Suppressor macrophage treated with lipopolysaccharide for 1 hour (primary cell): Measurements from ENCODE around the gene INPP4B.

ENCODE experiments used
- DNase-seq, 3 donors: peaks; one replicate each; pipeline ENCODE4 v3.0.0-alpha.2; 2020 to 2022

INPP4B gene

DNA sequence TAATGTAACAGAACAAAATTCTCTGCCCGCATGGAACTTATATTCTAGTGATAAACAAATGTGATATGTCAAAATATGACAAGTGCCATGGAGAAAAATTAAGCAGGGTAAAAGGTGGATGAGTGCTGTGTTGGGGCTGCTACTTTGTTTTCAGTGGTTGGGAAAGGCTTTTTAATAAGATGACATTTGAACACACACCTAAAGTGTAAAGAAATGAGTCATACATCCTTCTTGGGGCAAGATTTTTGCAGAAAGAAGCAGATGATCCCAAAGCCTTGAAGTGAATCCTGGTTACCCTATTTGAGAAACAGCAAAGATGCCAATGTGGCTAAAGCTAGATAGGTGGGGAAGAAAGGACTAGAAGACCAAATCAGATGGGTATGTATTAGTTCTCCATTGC lies 564.1 kb downstream of the INPP4B start:
- no peak for DNase-seq

DNA sequence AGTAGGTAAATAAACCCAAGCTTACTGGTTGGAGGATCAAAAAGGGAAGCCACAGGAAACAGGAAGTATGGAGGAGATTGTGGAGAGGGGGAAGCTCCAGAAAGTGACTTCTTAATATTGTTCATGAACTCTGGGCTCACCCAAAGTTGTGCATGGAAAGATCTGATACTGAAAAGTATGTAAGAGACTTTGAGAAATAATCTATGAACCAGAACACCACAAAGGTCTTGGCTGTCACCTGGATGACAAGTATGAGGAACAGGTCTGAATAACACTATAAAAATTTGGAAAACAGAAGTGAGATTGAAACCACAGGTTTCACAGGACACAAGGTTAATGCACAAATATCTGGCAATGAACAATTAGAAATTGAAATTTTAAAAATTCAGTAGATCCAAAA lies 567.4 kb downstream of the INPP4B start:
- DNase-seq, result peak in 1 of 3 donors; percentile 6

DNA sequence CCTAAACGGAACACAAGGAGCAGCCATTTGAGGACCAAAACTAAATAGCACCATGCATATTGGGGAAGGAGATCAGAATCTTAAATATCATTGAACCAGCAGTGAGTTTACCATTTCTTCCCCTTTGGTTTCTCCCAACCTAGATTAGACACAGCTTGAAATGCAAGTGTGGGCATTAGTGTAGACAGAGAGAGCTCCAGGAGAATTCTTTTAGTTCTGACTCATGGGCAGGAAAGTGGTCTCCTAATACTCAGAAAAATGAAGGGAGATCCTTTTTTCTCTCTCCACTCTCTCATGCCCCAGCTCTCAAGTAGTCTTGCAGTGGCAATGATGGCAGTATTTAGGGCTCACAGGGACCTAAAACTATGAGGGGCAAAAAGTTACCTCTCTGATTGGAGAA lies 567.9 kb downstream of the INPP4B start:
- DNase-seq, result no peak

GRCh38 chr4:142274137-142274536 lies 572.0 kb downstream of the INPP4B start:
- no peak for DNase-seq

DNA sequence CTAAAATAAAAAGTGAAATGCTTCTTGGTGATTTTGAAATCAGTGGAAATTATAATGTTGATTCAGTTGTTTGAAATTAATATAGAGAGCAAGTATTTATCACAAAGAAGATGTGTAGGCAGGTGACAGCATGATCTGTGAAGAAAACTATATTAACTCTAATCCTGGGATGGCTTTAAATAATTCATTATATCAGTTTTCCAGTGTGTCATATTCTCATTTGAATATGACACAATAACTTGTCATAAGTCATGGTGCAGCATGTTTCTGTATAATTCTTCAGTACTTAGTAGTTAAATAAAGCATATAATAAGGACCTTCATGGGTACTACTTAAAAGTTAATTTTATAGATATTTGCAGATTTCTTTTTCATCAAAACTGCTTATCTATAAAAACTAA lies 573.6 kb downstream of the INPP4B start:
- DNase-seq, result no peak

- no peak for DNase-seq
These were observed 574.3 kb downstream of the INPP4B start for GRCh38 chr4:142271832-142272231.

- DNase-seq, result no peak
These were observed 579.0 kb downstream of the INPP4B start for GRCh38 chr4:142267101-142267500.

DNA sequence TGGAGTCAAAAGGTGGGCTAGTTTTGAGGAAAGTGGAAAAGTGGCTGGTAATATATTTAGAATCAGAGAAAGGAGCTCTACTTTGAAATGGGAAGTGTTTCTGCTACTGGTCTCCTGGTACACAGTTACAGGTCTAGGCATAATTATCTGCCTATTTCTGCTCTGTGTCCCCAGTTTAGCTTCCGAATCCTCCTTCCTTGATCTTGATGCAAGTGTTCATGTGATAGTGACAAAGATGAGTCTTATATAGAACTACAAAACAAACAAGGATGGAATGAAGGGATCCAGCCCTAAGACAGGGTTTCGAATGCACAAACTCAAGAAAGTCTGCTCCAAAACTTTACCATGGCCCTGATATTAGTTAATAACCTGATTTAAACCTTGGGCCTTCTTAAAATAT lies 580.2 kb downstream of the INPP4B start:
- DNase-seq, result no peak

- DNase-seq, result peak in 1 of 3 donors; percentile 2
These were observed 580.6 kb downstream of the INPP4B start for GRCh38 chr4:142265536-142265935.

- no peak for DNase-seq
These were observed 581.1 kb downstream of the INPP4B start for GRCh38 chr4:142264961-142265360.

DNA sequence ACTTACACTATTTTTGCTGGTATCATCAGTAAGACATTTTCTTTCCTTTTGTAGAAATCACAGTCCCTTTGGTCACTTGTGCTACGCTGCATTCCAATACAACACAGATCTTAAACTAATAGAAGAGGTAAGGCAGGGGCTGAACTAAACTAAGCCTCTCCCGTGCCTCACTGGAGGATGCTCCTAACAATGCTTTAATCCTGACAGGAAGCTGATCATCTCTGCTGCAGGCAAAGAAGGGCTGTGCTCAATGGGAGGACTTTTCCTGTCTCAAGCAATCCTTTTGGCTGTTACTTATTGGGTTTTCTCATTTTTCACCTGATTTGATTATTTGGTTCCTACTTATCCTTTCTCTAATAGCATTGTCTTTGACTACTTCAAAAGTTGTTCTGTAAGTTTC lies 583.1 kb downstream of the INPP4B start:
- no peak for DNase-seq

DNA sequence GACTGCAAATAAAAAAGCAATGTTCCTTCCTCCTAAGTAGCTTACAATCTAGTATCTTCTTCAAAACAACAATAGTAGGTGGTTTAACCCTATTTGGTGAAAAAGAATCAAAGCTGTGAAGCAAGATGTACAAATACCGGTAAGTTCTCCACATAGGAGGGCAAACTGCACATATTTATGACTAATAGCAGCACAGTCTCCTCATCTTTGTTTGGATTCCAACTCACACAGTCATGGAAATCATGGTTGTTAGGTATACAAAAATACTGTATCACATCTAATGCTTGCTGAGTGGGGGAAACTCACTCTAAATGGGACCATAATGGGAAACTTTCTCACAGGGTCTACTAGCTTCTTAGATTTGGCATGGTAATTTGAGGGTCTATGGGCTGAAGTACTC lies 597.2 kb downstream of the INPP4B start:
- no peak for DNase-seq

DNA sequence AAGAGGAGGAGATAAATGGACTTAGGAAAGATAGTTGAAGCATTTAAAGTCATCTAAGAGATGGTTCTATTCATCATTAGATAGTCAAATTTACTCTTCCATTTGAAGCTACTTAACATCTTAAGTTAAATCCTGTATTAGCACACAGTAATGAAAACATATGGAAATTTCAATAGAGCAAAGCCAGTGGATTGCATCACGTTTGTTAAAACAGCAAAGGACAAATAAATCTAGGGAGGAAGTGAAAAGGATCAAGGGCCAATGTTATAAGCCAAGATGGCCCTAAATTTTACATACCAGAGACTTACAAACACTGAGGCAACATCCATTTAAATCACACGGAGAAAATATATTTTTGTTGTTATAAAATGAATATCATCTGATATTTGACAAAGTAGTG lies 602.8 kb downstream of the INPP4B start:
- no peak for DNase-seq

DNA sequence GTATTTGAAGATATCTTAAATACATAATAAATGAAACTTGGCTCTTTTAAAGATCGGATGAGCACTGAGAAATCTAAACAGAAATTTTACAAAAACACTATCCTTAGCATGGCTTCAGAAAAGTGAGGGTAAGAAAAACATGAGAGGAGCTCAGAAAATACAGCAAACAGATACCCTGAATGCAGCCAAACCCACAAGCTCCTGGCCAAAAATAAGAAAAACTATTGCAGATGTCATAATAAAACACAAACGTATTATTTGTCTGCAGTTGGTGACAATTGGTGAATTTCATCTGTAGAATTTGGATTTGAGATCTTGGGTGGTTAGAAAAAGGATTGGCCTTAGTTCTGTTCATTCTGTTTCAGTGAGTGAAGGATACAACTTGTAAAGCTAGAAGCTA lies 603.9 kb downstream of the INPP4B start:
- DNase-seq, result no peak

DNA sequence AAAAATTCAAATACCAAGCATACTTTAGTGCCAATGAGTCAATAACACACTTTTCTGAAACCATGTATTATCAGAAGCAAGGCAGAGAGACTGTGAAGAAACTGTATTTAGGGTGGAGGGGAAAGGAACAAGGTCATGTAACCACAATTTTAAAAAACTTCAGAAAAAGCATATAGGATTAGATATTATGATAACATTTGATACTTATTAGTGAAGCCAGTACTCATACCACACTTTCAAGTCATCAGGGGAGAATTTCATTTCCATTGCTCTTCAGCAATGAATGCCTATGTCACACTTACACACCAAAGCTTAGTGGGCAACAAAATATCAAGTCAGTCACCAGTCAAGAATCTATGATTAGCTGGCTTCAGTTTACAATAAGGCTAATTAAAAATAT lies 607.5 kb downstream of the INPP4B start:
- no peak for DNase-seq

DNA sequence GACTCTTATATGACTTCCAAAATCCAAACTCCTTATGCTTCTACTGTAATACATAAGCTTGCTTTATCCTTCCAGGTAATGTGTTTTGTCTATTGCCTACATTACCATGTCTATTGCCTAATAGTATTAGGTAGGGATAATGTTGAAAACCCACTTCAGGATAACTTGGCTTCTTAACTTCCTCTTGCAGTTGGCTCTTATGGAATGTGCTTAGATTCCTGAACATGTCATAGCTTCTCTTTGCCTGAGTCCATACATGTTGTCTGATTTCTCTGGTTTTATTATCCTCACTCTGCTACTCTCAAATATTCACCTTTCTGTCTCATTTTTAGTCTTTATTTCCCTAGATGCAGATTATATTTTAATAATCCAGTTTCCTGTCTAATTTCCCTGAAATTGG lies 609.8 kb downstream of the INPP4B start:
- DNase-seq, result no peak

DNA sequence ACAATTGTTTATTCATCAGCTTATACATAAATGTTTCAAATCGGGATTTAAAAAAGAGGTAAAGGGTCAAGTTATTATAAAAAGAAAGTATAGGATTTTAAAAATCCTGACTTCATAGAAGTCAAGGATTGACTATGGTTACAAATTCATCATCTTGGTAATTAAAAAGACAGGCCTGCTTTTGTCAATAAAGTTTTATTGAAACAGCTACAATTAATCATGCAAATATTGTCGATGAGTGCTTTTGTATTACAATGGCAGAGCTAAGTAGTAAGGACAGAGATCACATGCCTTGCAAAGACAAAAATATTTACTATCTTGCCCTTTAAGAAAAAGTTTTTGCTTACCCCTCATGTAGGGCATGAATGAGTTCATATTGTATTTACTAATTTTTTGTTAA lies 614.3 kb downstream of the INPP4B start:
- DNase-seq, result no peak

GRCh38 chr4:142230991-142231390 lies 615.1 kb downstream of the INPP4B start:
- no peak for DNase-seq

GRCh38 chr4:142226014-142226413 lies 620.1 kb downstream of the INPP4B start:
- DNase-seq, result no peak

DNA sequence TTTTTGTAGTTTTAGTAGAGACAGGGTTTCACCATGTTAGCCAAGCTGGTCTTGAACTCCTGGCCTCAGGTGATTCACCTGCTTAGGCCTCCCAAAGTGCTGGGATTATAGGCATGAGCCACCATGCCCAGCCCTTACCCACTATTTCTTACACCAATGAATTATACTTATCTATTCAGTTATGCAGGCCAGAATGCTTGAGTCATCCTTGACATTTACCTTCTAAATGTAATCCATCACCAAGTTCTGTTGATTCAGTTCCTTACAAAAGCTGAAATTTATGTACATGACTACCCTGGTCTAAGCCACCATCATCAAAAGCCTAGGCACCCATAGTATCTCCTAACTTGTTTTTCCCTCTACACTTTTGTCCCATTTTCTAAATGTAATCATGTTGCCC lies 624.0 kb downstream of the INPP4B start:
- no peak for DNase-seq

DNA sequence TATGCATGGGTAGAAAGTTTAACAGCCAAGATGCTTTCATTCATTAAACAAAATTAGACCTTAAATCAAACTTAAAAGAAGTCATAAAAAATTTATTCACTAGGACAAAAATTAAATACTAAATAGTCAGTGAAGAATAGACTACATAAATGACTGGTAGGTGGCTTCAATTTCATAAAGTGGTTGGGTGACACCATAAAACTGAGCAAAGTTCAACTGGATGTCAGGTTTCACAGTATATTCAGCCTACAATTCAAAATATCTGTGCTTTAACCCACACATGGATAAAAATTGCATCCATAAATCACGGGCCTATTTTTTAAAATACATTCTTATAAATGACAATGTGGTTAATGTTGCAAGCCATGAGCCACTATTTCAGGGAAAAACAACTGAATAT lies 627.4 kb downstream of the INPP4B start:
- no peak for DNase-seq

GRCh38 chr4:142211444-142211843 lies 634.7 kb downstream of the INPP4B start:
- DNase-seq, result no peak

DNA sequence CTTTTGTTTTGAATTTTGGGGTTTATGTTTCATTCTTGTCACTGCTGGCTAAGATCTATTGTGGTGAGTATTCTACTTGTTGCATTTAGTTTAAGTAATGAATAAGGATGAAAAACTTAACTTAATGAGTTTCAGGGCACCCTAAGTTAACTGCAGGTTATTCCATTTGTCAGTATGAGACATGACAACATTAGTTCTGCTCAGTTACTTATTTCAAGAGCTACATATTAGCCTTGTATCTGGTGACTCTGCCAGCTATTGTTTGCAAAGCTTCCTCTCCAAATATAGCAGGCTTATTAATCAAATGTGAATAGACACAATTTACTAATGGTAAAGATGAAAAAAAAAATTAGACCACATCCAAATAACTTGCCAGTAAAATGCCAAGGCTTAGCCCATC lies 642.6 kb downstream of the INPP4B start:
- DNase-seq, result no peak

DNA sequence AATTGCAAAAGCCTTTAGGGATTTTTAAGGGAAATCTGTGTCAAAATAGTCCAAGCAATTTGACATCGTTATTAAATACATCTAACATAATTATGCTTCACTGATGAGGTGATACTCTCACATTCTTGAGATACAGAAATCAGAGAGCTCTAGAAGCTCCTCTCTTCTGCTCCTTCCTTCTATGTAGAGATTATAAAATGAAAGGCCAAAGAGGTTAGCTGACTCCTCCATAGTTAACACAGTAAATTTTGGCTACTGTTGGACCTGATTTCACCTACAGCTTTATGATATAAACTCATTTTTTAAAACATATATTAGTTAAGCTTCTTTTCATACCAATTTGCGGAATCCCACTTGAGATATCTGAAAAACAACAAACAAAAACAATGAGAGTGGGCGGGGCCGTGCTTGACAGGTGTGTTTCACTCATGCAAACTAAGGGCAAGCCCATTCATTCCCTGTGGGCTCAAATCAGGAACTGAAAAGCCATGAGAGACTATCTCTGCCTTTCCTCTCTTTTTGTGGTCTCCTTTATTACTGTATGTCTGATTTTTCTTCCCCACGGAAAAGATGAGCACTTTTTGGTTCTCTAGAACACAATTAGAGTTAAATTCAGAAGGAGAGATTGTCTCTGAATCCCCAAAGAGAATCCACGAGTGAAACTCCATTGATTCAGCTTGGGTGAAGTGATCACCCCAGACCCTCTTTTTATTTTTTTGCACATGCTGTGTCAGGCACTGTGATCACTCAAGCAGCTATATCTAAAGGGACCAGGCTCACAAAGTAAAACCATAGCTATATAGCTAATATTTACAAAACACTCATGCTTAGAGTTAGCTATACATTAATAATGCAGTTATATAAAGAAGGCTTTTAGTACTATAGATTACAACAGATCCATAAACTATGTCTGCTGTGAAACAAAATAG lies 643.4 kb downstream of the INPP4B start:
- DNase-seq, result no peak

DNA sequence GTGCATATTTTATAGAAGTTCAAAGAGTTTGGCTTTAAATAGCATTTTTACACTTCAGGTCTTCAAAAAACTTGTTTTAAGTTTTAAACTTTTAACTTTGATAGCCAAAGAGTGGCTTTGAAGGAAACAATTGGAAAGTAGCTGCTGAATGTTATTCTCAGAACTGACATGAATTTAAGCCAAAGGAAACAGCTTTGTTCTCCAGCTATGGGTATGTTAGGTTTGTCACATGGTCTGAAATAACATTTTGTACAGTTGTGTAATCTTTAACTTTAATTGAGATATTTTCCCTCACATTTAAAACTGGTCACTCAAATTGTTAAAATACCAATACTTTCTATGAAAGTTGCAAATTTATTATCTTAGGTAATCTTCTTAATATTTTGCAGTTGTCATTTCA lies 645.1 kb downstream of the INPP4B start:
- DNase-seq, result no peak
